GM12878 (cell line): ENCODE measurements around the gene CD84. TPM values are rescaled to one million over a fixed set of nuclear protein-coding genes. Genes with fewer than 3 reads are reported as not detected.
A peak's percentile ranks its signal among the peaks of the same experiment; 100 is the strongest.

Source experiments
- BCL11A ChIP-seq: IDR thresholded peaks from 2 replicates; pipeline ENCODE4 v1.6.1; 2011; ENCODE audit warnings: low read depth, low read length
- BHLHE40 ChIP-seq, 2 experiments: fragments of 450-650 bp in 1 of 2; IDR thresholded peaks; 2 replicates each; pipeline ENCODE4 v1.6.1; 2011 to 2017; ENCODE audit warnings: low read depth in 2 of 2, borderline replicate concordance in 1 of 2, improper control_type of control experiment in 1 of 2, low read length in 1 of 2, mild to moderate bottlenecking in 1 of 2
- CBFB ChIP-seq: IDR thresholded peaks from 2 replicates; pipeline ENCODE4 v1.6.1; 2016; ENCODE audit warnings: antibody characterized with exemption, low read depth
- FOS ChIP-seq: IDR thresholded peaks from 3 replicates; pipeline ENCODE4 v1.6.1; 2011; ENCODE audit warnings: borderline replicate concordance; ENCODE audit not compliant: insufficient read length; ENCODE audit errors: extremely low read depth
- IKZF1 ChIP-seq: fragments of 450-650 bp; conservative IDR thresholded peaks from 2 replicates; pipeline ENCODE4 v1.6.1; 2017; ENCODE audit warnings: antibody characterized with exemption, mild to moderate bottlenecking
- IRF4 ChIP-seq: IDR thresholded peaks from 2 replicates; pipeline ENCODE4 v1.6.1; 2011; ENCODE audit warnings: low read depth, low read length
- JUNB ChIP-seq: IDR thresholded peaks from 2 replicates; pipeline ENCODE4 v1.6.1; 2016; ENCODE audit warnings: antibody characterized with exemption, mild to moderate bottlenecking
- NFYA ChIP-seq: IDR thresholded peaks from 2 replicates; pipeline ENCODE4 v1.6.1; 2011; ENCODE audit warnings: low read depth, mild to moderate bottlenecking, low read length, improper control_type of control experiment, borderline replicate concordance
- POLR2AphosphoS2 ChIP-seq: IDR thresholded peaks from 2 replicates; pipeline ENCODE4 v1.6.1; 2011; ENCODE audit warnings: low read depth, mild to moderate bottlenecking, low read length, improper control_type of control experiment, moderate library complexity
- RAD21 ChIP-seq: IDR thresholded peaks from 2 replicates; pipeline ENCODE4 v1.6.1; 2011; ENCODE audit warnings: mild to moderate bottlenecking, low read depth, low read length, moderate library complexity; ENCODE audit not compliant: insufficient read depth
- RB1 ChIP-seq: fragments of 450-650 bp; formaldehyde crosslinking; IDR thresholded peaks from 2 replicates; pipeline ENCODE4 v1.6.1; 2017; ENCODE audit warnings: mild to moderate bottlenecking, borderline replicate concordance
- RELA ChIP-seq: fragments of 450-650 bp; IDR thresholded peaks from 2 replicates; pipeline ENCODE4 v1.8.0; 2014; ENCODE audit warnings: borderline replicate concordance; ENCODE audit not compliant: partially characterized antibody
- SIX5 ChIP-seq: IDR thresholded peaks from 2 replicates; pipeline ENCODE4 v1.6.1; 2011; ENCODE audit warnings: mild to moderate bottlenecking, low read depth, low read length, moderate library complexity; ENCODE audit not compliant: severe bottlenecking
- SKIL ChIP-seq: fragments of 450-650 bp; IDR thresholded peaks from 2 replicates; pipeline ENCODE4 v1.6.1; 2017; ENCODE audit warnings: mild to moderate bottlenecking, low read depth, inconsistent platforms; ENCODE audit not compliant: poor library complexity, severe bottlenecking
- SMARCA5 ChIP-seq: fragments of 450-650 bp; IDR thresholded peaks from 2 replicates; pipeline ENCODE4 v1.6.1; 2017; ENCODE audit warnings: mild to moderate bottlenecking
- SMC3 ChIP-seq: IDR thresholded peaks from 2 replicates; pipeline ENCODE4 v1.6.1; 2011; ENCODE audit warnings: low read length, improper control_type of control experiment, borderline replicate concordance
- SP1 ChIP-seq: IDR thresholded peaks from one replicate; pipeline ENCODE4 v1.6.1; 2011; ENCODE audit warnings: low read depth, low read length
- SPI1 ChIP-seq: IDR thresholded peaks from 2 replicates; pipeline ENCODE4 v1.6.1; 2011; ENCODE audit warnings: low read depth, mild to moderate bottlenecking, low read length, moderate library complexity, borderline replicate concordance; ENCODE audit not compliant: insufficient read depth
- TBL1XR1 ChIP-seq: IDR thresholded peaks from 2 replicates; pipeline ENCODE4 v1.6.1; 2012; ENCODE audit warnings: low read depth, low read length, improper control_type of control experiment
- TCF12 ChIP-seq: IDR thresholded peaks from 2 replicates; pipeline ENCODE4 v1.6.1; 2011; ENCODE audit warnings: low read depth, mild to moderate bottlenecking, low read length
- USF1 ChIP-seq: IDR thresholded peaks from 2 replicates; pipeline ENCODE4 v1.6.1; 2011; ENCODE audit warnings: borderline replicate concordance, low read depth, mild to moderate bottlenecking, moderate library complexity, mixed read lengths, low read length; ENCODE audit not compliant: insufficient read depth; ENCODE audit errors: extremely low read length
- YBX1 ChIP-seq: fragments of 450-650 bp; IDR thresholded peaks from 2 replicates; pipeline ENCODE4 v1.6.1; 2016; ENCODE audit warnings: antibody characterized with exemption
- ZBTB40 ChIP-seq: fragments of 450-650 bp; IDR thresholded peaks from 2 replicates; pipeline ENCODE4 v1.6.1; 2016; ENCODE audit warnings: mild to moderate bottlenecking, moderate library complexity, borderline replicate concordance
- polyA plus RNA-seq, 11 experiments: library from polyadenylated mRNA; depleted of rRNA in 4 of 11; unstranded in 6 of 11; stranded (reverse) in 5 of 11; fragments of >200 nt; fragmentation: Nextera tagmentation in 4 of 11; fragmentation: Illumina TruSeq in 1 of 11; extraction: Ambion mirVana in 4 of 11; extraction: Trizol in 1 of 11; gene quantifications; 1 replicate in 1 of 11; 2 replicates in 10 of 11; pipeline versions ENCODE4 v1.2.1 to v1.2.3, GENCODE V29; 2011 to 2016; ENCODE audit warnings: inconsistent platforms in 2 of 11, missing spikeins in 2 of 11, low read depth in 1 of 11
- total RNA-seq, 4 experiments: library from RNA; depleted of rRNA in 3 of 4; stranded (reverse); fragments of >200 nt in 3 of 4; fragmentation: Illumina TruSeq in 1 of 4; extraction: Trizol in 1 of 4; gene quantifications; 2 replicates each; pipeline versions ENCODE4 v1.2.1 to v1.2.3, GENCODE V29; 2013 to 2021

CD84 gene
- total and polyA plus RNA-seq, 10 of the 15 experiments (the other 5 are each of a cell fraction or from before 2014, with no cell fraction given): 3.4 to 20.3 (median 11.7) TPM

- TF ChIP-seq RB1 (no peak), BHLHE40 (IDR thresholded peaks at IDR 0.05; ENCODE audit: borderline replicate concordance in 1 of 2, low read depth in 2 of 2, low read length in 1 of 2) (peak; percentile 35 to 68; a peak in 2 of 4 replicates), IKZF1 (peak; percentile 94), POLR2AphosphoS2 (0 out of 2 replicates have a peak, but pooled peaks have one; percentile 44), USF1 (no peak), FOS (no peak), SP1 (peak; percentile 58), BCL11A (peak; percentile 65; the same call in 1 of the 2 replicates), ZBTB40 (peak; percentile 34; the same call in 1 of the 2 replicates), IRF4 (0 out of 2 replicates have a peak, but pooled peaks have one; percentile 9), CBFB (peak; percentile 89), SKIL (peak; percentile 77), JUNB (peak; percentile 13; the same call in 1 of the 2 replicates), SMARCA5 (peak; percentile 26; the same call in 1 of the 2 replicates), RELA (no peak), TCF12 (peak; percentile 91), RAD21 (0 out of 2 replicates have a peak, but pooled peaks have one; percentile 11), YBX1 (no peak), NFYA (no peak), TBL1XR1 (0 out of 2 replicates have a peak, but pooled peaks have one; percentile 31), SPI1 (peak; percentile 99), SIX5 (no peak), SMC3 (peak; percentile 21; the same call in 1 of the 2 replicates)
These were observed 39.1 kb downstream of the CD84 start (continued) for GRCh38 chr1:160539990-160540858.
